ENCODE measurements around the gene LRP6. TPM values are rescaled to one million over a fixed set of nuclear protein-coding genes. Genes with fewer than 3 reads are reported as not detected.

LRP6 gene
- total and polyA plus RNA-seq, 2 experiments from 2014 or later: 29.1 to 73.8 TPM

DNA sequence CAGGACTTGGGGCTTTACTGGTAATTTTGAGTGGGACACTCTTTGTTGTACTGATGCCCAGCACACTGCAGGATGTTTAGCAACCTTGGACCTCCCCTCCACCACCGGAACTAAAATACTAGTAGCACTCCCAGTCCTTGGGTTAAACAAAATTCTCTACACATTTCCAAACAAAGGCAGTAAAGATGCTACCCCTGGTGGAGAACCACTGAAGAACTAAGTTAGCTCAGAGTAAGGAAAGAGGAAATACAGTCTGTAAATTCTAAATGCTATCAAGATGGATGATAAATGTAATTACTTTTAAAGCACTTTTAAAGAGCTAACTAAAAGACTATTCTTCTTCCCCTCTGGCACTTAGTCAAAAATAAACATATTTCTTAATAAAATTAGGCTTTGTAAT, 64.1 kb downstream of the LRP6 start:
- H3K79me2 ChIP-seq (replicated peaks; ENCODE audit: insufficient read depth): peaks cover 83% of the 10 kb centered on the region
- no peak overlapping the region for H2AFZ ChIP-seq
- H3K27me3 ChIP-seq (ENCODE audit: insufficient read depth): no peaks in the 10 kb centered on the region
- no peaks in the 10 kb centered on the region for H3K4me1 ChIP-seq (ENCODE audit: insufficient read depth)
- TF ChIP-seq POLR2AphosphoS5 (IDR thresholded peaks at IDR 0.05; ENCODE audit: low read depth) (no peak), CREB1 (CRISPR knock-in tag; IDR thresholded peaks at IDR 0.05; ENCODE audit: low read depth) (no peak), EZH2phosphoT487 (IDR thresholded peaks at IDR 0.05; ENCODE audit: unreplicated experiment) (no peak), JUNB (IDR thresholded peaks at IDR 0.05; ENCODE audit: unreplicated experiment) (no peak), STAT1 (IDR thresholded peaks at IDR 0.05; ENCODE audit: unreplicated experiment) (no peak), ZNF462 (CRISPR knock-in tag; IDR thresholded peaks at IDR 0.05) (no peak)
- TF ChIP-seq, protein P1, sequence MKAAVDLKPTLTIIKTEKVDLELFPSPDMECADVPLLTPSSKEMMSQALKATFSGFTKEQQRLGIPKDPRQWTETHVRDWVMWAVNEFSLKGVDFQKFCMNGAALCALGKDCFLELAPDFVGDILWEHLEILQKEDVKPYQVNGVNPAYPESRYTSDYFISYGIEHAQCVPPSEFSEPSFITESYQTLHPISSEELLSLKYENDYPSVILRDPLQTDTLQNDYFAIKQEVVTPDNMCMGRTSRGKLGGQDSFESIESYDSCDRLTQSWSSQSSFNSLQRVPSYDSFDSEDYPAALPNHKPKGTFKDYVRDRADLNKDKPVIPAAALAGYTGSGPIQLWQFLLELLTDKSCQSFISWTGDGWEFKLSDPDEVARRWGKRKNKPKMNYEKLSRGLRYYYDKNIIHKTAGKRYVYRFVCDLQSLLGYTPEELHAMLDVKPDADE (IDR thresholded peaks at IDR 0.05): no peak
- TF ChIP-seq, protein P2, sequence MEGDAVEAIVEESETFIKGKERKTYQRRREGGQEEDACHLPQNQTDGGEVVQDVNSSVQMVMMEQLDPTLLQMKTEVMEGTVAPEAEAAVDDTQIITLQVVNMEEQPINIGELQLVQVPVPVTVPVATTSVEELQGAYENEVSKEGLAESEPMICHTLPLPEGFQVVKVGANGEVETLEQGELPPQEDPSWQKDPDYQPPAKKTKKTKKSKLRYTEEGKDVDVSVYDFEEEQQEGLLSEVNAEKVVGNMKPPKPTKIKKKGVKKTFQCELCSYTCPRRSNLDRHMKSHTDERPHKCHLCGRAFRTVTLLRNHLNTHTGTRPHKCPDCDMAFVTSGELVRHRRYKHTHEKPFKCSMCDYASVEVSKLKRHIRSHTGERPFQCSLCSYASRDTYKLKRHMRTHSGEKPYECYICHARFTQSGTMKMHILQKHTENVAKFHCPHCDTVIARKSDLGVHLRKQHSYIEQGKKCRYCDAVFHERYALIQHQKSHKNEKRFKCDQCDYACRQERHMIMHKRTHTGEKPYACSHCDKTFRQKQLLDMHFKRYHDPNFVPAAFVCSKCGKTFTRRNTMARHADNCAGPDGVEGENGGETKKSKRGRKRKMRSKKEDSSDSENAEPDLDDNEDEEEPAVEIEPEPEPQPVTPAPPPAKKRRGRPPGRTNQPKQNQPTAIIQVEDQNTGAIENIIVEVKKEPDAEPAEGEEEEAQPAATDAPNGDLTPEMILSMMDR (conservative IDR thresholded peaks at IDR 0.05; ENCODE audit: low read depth in 2 of 2): no peak; a peak in 1 of 4 replicates
- TF ChIP-seq, protein P3, sequence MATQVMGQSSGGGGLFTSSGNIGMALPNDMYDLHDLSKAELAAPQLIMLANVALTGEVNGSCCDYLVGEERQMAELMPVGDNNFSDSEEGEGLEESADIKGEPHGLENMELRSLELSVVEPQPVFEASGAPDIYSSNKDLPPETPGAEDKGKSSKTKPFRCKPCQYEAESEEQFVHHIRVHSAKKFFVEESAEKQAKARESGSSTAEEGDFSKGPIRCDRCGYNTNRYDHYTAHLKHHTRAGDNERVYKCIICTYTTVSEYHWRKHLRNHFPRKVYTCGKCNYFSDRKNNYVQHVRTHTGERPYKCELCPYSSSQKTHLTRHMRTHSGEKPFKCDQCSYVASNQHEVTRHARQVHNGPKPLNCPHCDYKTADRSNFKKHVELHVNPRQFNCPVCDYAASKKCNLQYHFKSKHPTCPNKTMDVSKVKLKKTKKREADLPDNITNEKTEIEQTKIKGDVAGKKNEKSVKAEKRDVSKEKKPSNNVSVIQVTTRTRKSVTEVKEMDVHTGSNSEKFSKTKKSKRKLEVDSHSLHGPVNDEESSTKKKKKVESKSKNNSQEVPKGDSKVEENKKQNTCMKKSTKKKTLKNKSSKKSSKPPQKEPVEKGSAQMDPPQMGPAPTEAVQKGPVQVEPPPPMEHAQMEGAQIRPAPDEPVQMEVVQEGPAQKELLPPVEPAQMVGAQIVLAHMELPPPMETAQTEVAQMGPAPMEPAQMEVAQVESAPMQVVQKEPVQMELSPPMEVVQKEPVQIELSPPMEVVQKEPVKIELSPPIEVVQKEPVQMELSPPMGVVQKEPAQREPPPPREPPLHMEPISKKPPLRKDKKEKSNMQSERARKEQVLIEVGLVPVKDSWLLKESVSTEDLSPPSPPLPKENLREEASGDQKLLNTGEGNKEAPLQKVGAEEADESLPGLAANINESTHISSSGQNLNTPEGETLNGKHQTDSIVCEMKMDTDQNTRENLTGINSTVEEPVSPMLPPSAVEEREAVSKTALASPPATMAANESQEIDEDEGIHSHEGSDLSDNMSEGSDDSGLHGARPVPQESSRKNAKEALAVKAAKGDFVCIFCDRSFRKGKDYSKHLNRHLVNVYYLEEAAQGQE (IDR thresholded peaks at IDR 0.05; ENCODE audit: unreplicated experiment): no peak
- Mint-ChIP-seq H3K36me3 (ENCODE audit: low read depth) (peaks cover 48% of the 10 kb centered on the region), H3K27ac (no peak overlapping the region), H3K27me3 (ENCODE audit: insufficient read depth, low read depth, poor library complexity) (peaks cover 2% of the 10 kb centered on the region), H3K4me1 (peaks cover 7% of the 10 kb centered on the region; the same call in 2 of the 3 replicates), H3K9me3 (peaks cover 5% of the 10 kb centered on the region; the same call in 1 of the 3 replicates), H3K4me3 (no peak overlapping the region)
- no peaks in the 10 kb centered on the region for H3K9me2 ChIP-seq (ENCODE audit: insufficient read depth)
- ATAC-seq: peak; percentile 35; the same call in 1 of the 3 replicates
- DNase-seq (ENCODE audit: low spot score): no peak
- H4K20me1 ChIP-seq (replicated peaks; ENCODE audit: insufficient read depth): 0 out of 2 replicates have a peak, but pooled peaks cover 4% of the 10 kb centered on the region
- H3F3A ChIP-seq (replicated peaks; ENCODE audit: low read depth): no peaks in the 10 kb centered on the region
- H3K4me2 ChIP-seq: no peak overlapping the region
- no peaks in the 10 kb centered on the region; the same call in 1 of the 2 replicates for H3K36me3 ChIP-seq (ENCODE audit: insufficient read depth)
- H3K27ac ChIP-seq (ENCODE audit: low read depth): no peak overlapping the region
- no peak overlapping the region for H3K4me3 ChIP-seq
